NCI-H1436 (cell line): Measurements from ENCODE around the gene SYNPO2.
"Not testable (repeated sequence)": the region's sequence is repeated elsewhere in the genome, so short reads cannot be mapped to it uniquely, and the experiment has no call there.

ENCODE experiments used
- DNase-seq: peaks from one replicate; lab custom pipeline; 2025; lab: John Stamatoyannopoulos, UW

The SYNPO2 gene

GRCh38 chr4:118888666-118889311 lies at the start of gene SYNPO2:
TSS of gene SYNPO2 (plus strand) at chr4:118888854. CDS start at chr4:118889037, 183 bp downstream.
- DNase-seq: peak; percentile 4

GRCh38 chr4:118839221-118839927 lies 49.3 kb upstream of the SYNPO2 start:
- DNase-seq: no peak

- DNase-seq: no peak
These were observed 46.6 kb upstream of the SYNPO2 start for GRCh38 chr4:118842055-118842454.

DNA sequence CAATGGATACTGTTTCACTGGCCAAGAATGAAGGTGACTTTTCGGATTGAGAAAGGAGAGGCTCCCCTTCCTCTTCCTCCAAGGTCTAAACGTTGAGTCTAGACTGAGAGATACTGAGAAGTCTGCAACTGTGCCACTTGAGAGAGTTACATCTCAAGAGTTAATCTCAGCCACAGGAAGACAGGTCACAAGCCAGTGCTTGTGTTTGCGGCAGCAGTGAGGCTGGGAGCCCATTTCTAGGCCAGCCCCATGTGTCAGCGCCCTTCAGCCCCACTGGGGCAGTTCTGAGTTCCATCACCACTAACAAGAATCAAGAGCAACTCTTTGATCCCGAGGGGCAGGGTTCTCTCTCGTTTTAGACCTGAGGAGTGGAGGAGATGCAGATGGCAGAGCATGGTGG lies 45.4 kb upstream of the SYNPO2 start:
- no peak for DNase-seq

- DNase-seq: no peak
These were observed 43.1 kb upstream of the SYNPO2 start for GRCh38 chr4:118845552-118846050.

DNA sequence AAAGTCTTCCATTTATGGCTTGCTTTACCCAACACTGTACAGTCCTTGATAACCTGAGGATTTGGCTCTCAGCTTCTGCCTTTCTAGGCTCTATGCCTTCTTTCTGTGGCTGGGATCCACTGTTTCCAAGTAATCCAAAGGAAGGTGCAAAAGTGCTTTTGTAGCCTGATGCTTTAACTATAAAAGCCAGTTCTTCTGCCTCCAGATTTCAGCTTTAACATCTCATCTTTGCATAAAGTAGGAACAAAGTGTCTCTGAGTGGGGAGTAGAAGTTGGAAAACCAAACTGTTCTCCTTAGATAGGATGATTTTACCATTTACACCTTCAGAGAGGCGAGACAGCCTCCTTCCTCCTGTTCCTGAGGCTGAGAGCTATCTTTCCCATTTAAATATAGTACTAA lies 41.7 kb upstream of the SYNPO2 start:
- DNase-seq: no peak

- DNase-seq: no peak
These were observed 40.4 kb upstream of the SYNPO2 start for GRCh38 chr4:118848242-118848641.

- no peak for DNase-seq
These were observed 39.8 kb upstream of the SYNPO2 start for GRCh38 chr4:118848901-118849300.

DNA sequence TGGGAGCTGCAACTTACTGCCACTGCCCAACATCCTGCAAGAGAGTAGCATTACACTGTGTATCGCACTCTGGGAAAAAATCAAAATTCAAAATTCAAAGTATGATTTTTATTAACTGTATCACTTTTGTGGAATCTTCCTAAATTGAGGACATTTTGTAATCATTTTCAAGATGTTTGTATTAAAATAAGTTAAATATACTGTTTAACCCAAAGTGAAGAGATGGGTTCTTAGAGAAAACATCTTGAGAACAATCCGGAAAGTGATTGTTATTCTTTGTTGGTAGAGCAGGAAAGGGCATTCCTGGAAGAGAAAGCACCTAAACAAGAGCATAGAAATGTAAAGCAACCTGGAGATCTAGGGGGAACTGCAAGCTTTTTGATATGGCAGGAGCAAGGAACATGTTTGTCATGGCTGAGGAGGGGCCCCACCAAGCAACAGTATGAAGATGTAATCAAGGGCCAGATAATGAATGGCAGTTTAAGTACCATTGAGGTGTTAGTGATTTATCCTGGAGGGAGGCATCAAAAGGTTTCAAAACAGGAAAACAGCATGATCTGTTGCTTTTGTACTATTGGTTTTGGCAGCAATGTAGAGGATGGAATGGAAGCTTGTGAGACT lies 38.7 kb upstream of the SYNPO2 start:
- no peak for DNase-seq

GRCh38 chr4:118850488-118851173 lies 38.0 kb upstream of the SYNPO2 start:
- DNase-seq: no peak

DNA sequence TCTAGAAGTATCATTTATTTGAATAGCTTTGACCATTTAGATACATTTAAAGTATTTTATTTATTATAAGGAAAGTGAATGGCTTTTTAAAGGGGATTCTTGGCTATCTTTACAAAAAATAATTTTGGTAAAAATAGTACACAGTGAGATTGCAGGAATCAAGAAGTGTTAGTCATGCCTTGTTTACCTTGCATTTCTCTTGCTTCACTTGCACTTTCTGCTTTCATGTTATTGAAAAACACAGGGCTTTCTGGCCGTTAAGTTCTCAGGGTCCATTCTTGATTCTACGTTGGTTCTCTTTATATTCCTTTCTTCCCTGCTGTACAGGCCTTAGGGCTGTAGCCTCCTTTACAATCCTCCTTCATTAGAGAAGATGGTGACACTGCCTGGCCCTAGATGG lies 30.9 kb upstream of the SYNPO2 start:
- DNase-seq: no peak

DNA sequence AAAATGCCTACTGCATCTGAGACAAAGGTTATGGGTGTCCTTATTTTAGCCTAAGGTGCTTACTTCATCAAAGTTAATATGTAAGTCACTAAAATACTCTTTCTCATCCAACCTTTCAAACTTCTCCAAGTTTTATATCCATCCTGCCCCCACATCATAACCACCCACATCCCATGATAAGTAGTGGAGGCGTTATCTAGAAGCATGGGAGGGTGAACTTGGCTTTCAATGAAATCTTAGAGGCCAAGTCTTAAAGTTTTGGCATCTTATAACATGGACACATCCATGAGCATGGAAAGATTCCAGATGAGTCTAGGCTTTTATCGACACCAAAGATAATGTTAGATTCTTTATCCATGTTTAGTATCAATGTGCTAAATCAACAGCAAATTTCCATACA lies 29.9 kb upstream of the SYNPO2 start:
- no peak for DNase-seq

GRCh38 chr4:118865091-118865708 lies 23.5 kb upstream of the SYNPO2 start:
- DNase-seq: peak; percentile 47

- DNase-seq: no peak
These were observed 22.2 kb upstream of the SYNPO2 start for GRCh38 chr4:118866442-118866841.

DNA sequence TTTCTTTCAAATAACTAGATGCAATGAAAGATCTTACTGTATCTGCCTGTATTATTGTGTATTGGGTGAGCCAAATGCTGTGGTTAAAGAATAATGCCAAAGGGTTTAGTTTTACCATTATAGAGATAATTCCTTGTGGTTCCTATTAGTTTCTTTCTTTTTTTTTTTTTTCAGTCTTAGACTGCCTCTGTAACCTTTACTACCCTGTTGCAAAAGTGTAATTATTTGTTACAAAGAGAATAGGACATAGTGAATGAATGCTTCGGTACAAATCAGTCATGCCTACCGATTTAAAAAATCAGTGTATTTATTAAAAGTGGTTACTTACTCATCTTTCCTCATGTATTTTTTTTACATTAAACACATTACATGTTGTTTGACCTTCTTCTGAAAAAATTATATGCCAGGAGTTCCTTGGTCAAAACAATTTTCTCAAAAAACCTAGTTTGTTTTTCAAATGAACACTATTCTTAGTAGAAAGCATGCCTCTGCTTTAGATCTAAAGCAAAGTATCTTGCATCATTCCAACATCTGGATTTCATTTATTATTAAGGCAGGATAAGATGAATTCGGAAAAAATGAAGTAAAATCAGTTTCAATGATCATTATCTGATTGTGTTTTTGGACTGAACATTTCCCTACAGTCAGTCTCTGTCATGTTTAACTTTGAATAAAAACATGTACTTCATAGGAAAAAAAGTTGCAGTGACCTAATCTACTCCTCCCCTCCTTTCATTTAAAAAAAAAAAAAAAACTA lies 21.2 kb upstream of the SYNPO2 start:
- no peak for DNase-seq

GRCh38 chr4:118869808-118870342 lies 18.8 kb upstream of the SYNPO2 start:
- DNase-seq: no peak

DNA sequence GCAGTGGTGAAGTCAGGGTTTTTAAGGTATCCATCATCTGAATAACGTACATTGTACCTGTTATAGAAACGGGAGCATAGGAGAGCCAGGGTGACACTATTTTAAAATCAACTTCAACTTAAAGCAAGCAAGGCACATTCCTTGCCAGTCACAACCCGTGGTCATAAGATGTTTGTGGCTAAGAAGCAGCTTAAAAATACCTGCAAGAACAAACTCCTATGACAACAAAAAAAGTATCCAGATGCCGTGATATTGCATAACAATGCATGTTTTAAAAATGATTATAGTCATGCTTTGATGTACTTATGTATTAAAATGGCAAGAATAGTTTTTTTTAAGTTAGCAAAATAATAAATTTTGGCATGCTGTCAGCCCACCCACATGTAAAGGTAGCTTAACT lies 16.5 kb upstream of the SYNPO2 start:
- no peak for DNase-seq

- no peak for DNase-seq
These were observed 10.9 kb upstream of the SYNPO2 start for GRCh38 chr4:118877797-118878196.

GRCh38 chr4:118878507-118878906 lies 10.1 kb upstream of the SYNPO2 start:
- DNase-seq: not testable (repeated sequence)

GRCh38 chr4:118879409-118879808 lies 9.2 kb upstream of the SYNPO2 start:
- no peak for DNase-seq

DNA sequence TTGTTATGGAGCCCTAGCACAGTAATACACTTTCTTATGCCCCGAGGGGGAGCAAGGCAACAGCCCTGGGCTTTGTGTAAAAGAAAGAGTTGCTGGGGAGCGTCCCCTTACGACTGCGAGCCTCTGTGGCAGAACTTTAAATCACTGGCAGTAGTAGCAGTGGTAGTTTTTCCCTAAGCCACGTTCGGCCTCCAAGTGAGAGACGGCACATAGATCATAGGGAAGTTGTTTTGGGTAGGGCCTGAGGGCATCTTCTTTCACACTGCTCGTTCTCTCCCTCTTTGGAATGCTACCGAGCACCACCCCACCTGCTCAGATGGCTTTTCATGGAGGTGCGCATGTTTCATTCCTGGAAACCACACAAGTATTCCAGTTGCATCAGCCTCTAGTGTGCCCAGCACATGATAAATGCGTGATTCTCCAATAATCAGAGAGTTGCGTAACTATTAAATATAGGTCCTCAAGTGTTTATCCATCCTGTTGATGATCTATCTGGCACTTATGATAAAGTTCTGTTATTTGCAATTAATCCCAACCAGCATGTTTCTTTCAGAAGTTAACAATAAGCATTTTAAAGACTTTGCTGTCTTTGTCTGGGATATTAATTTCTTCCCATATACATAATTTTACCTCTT lies 7.0 kb upstream of the SYNPO2 start:
- no peak for DNase-seq
